ENCODE data around the gene FAAH.

GRCh38 chr1:46448109-46448911, 54.2 kb downstream of the FAAH start:
- TF ChIP-seq POLR2AphosphoS5 (IDR thresholded peaks at IDR 0.05): no peak
- no peak for TF ChIP-seq CTCF (IDR thresholded peaks at IDR 0.05)
- no peak for TF ChIP-seq POLR2A (IDR thresholded peaks at IDR 0.05)
- no peak for TF ChIP-seq EP300 (IDR thresholded peaks at IDR 0.05)
